Loucy (cell line): ENCODE results near the gene ZNF304.

Source experiments
- EZH2phosphoT487 ChIP-seq: fragments of 200-600 bp; IDR thresholded peaks from 2 replicates; pipeline ENCODE4 v1.6.1; 2018; ENCODE audit warnings: antibody characterized with exemption, mild to moderate bottlenecking, moderate library complexity, borderline replicate concordance
- TF ChIP-seq, protein P1 (sequence below): fragments of 200-600 bp; sonication (generic); conservative IDR thresholded peaks from 2 replicates; pipeline ENCODE4 v1.5.1; 2014; ENCODE audit warnings: mild to moderate bottlenecking, antibody characterized with exemption, low read length

DNA sequence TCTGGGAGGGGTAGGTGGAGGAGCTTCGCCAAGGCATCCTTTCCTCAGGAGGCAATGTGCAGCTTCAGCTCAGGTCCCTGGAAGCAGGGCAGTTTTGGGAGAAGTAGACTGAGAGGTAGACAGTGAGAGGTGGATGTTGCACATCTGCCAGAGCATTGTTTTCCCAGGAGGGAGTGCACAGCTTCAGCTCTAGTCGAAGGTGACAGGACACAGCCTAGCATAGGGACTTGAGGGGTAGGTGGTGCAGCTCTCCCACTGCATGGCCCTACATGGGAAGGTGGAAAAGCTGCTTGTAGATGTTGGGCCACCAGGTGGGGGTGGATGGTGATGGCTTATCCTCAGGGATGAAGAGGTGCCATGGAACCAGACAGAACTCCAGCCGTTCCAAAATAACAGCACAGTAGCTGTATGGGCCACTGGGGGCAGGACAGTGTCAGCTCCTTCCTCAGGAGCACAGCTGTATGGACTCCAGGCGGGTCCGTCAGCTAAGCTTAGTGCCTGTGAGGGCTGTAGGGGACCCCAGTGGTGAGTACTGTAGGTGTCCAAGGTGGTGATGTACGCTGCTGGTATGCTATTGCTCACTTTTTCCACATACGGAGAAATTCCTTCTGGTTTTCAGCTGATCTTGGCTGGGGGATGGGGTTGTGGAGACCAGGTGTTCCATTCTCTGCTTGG is 48.2 kb upstream of the ZNF304 start:
- TF ChIP-seq, protein P1, sequence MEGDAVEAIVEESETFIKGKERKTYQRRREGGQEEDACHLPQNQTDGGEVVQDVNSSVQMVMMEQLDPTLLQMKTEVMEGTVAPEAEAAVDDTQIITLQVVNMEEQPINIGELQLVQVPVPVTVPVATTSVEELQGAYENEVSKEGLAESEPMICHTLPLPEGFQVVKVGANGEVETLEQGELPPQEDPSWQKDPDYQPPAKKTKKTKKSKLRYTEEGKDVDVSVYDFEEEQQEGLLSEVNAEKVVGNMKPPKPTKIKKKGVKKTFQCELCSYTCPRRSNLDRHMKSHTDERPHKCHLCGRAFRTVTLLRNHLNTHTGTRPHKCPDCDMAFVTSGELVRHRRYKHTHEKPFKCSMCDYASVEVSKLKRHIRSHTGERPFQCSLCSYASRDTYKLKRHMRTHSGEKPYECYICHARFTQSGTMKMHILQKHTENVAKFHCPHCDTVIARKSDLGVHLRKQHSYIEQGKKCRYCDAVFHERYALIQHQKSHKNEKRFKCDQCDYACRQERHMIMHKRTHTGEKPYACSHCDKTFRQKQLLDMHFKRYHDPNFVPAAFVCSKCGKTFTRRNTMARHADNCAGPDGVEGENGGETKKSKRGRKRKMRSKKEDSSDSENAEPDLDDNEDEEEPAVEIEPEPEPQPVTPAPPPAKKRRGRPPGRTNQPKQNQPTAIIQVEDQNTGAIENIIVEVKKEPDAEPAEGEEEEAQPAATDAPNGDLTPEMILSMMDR, result no peak
- no peak for TF ChIP-seq EZH2phosphoT487
